ENCODE results near the gene ATP8A2. TPM values are rescaled to one million over a fixed set of nuclear protein-coding genes. Genes with fewer than 3 reads are reported as not detected.
"Not testable (repeated sequence)": the region's sequence is repeated elsewhere in the genome, so short reads cannot be mapped to it uniquely, and the experiment has no call there.

The ATP8A2 gene
- total and polyA plus RNA-seq, 2 of the 4 experiments (the other 2 are of a cell fraction) = 0.02 to 0.18 TPM

GRCh38 chr13:25790137-25790536 lies 418.4 kb downstream of the ATP8A2 start:
- H3K27ac ChIP-seq (ENCODE audit: insufficient read depth, low read length); H4K91ac ChIP-seq (ENCODE audit: insufficient read depth, low read depth, low read length); BruUV-seq (replicated peaks); H3K4me1 ChIP-seq (ENCODE audit: control insufficient read depth, insufficient read depth, low read length); H4K20me1 ChIP-seq (ENCODE audit: insufficient read depth, low read length); POLR2A ChIA-PET (ENCODE audit: unreplicated experiment); H2BK120ac ChIP-seq (ENCODE audit: low read depth, low read length); H3K79me1 ChIP-seq (ENCODE audit: low read depth in 1 of 2, low read length in 2 of 2); CTCF ChIA-PET; H3K36me3 ChIP-seq (ENCODE audit: control insufficient read depth, insufficient read depth, low read length); ATAC-seq (ENCODE audit: low read depth); in situ Hi-C loops (cut with MboI; ENCODE audit: low sequenced_read_pairs); H3K18ac ChIP-seq (ENCODE audit: low read depth, low read length); H3K23ac ChIP-seq (ENCODE audit: low read depth, low read length); H3K9me3 ChIP-seq (ENCODE audit: control insufficient read depth, insufficient read depth, low read length); H2BK20ac ChIP-seq (ENCODE audit: low read depth, low read length); H3K4me3 ChIP-seq (ENCODE audit: insufficient read depth, low read depth, low read length); H2BK15ac ChIP-seq (ENCODE audit: low read depth, low read length); dilution Hi-C loops (cut with HindIII; ENCODE audit: low sequenced_read_pairs, unreplicated experiment); H3K9me1 ChIP-seq (ENCODE audit: insufficient read depth, low read length); H4K8ac ChIP-seq (ENCODE audit: low read depth in 2 of 2, low read length in 2 of 2); H2BK5ac ChIP-seq (ENCODE audit: low read depth, low read length, poor library complexity, severe bottlenecking); H3K56ac ChIP-seq (ENCODE audit: extremely low read depth, insufficient read depth, low read length); H3K14ac ChIP-seq (replicated peaks; ENCODE audit: low read depth, low read length); H2AK9ac ChIP-seq (replicated peaks; ENCODE audit: low read depth, low read length, poor library complexity); H4K5ac ChIP-seq (ENCODE audit: low read depth, low read length); H3K9ac ChIP-seq (ENCODE audit: low read depth, low read length); intact Hi-C loops (cut with micrococcal nuclease); H3K27me3 ChIP-seq (ENCODE audit: control insufficient read depth, insufficient read depth, low read length); H2AK5ac ChIP-seq (ENCODE audit: low read depth, low read length); H3K4me2 ChIP-seq (ENCODE audit: low read depth, low read length); H2AFZ ChIP-seq (replicated peaks; ENCODE audit: low read length, poor library complexity); DNase-seq; H3K4ac ChIP-seq (ENCODE audit: low read depth, low read length): not testable (repeated sequence)
- no CpG with 5 or more reads among the region's 1 CpG for whole genome bisulfite sequencing, 2 experiments (ENCODE audit: extremely low coverage in 2 of 2, insufficient read length in 1 of 2)
